ENCODE results near the gene ARNT2. TPM values are rescaled to one million over a fixed set of nuclear protein-coding genes. Genes with fewer than 3 reads are reported as not detected.
"Not testable (repeated sequence)": the region's sequence is repeated elsewhere in the genome, so short reads cannot be mapped to it uniquely, and the experiment has no call there.

ARNT2 gene
- total and polyA plus RNA-seq, 10 of the 15 experiments (the other 5 are each of a cell fraction or from before 2014, with no cell fraction given), result 0.07 to 0.49 (median 0.09) TPM; not detected in 6

- ATAC-seq; FAIRE-seq; H3K79me2 ChIP-seq (ENCODE audit: control insufficient read depth, insufficient read depth, low read length); in situ Hi-C loops (cut with MboI); H3K36me3 ChIP-seq (ENCODE audit: control insufficient read depth in 2 of 2, insufficient read depth in 2 of 2, low read length in 1 of 2); H3K4me3 ChIP-seq; H3K4me1 ChIP-seq (ENCODE audit: control insufficient read depth, insufficient read depth, low read length); H3K27me3 ChIP-seq (replicated peaks in 1 of 2; ENCODE audit: control insufficient read depth in 2 of 2, insufficient read depth in 2 of 2, low read length in 1 of 2); H3K9ac ChIP-seq (ENCODE audit: control insufficient read depth, insufficient read depth, low read length); H2AFZ ChIP-seq (ENCODE audit: control insufficient read depth, low read depth, low read length); BruUV-seq (replicated peaks); RAD21 ChIA-PET (ENCODE audit: unreplicated experiment); H4K20me1 ChIP-seq (ENCODE audit: control insufficient read depth, insufficient read depth); intact Hi-C loops (cut with micrococcal nuclease; ENCODE audit: unreplicated experiment); SMC1A ChIA-PET (ENCODE audit: uncharacterized antibody, unreplicated experiment); H3K27ac ChIP-seq (ENCODE audit: control insufficient read depth, insufficient read depth); CTCF ChIA-PET; H3K4me2 ChIP-seq (ENCODE audit: control insufficient read depth, insufficient read depth); POLR2A ChIA-PET; DNase-seq (ENCODE audit: low read depth, low spot score); H3K9me3 ChIP-seq (replicated peaks; ENCODE audit: control insufficient read depth, insufficient read depth, low read length): not testable (repeated sequence)
- 87% methylated on average over 1 of the region's 1 CpG for WGBS (ENCODE audit: insufficient coverage, insufficient replicate concordance, low lambda C conversion rate, missing lambda C conversion rate)
Measured at GRCh38 chr15:80390942-80391341, 13.2 kb upstream of the ARNT2 start.

GRCh38 chr15:80395616-80396015, 8.6 kb upstream of the ARNT2 start:
- intact Hi-C loops (cut with micrococcal nuclease; ENCODE audit: unreplicated experiment), result no loop called here
- SMC1A ChIA-PET (ENCODE audit: uncharacterized antibody, unreplicated experiment), result no interaction called here
- H3K27ac ChIP-seq (ENCODE audit: control insufficient read depth, insufficient read depth), result no peak overlapping the region

More at GRCh38 chr15:80395616-80396015, 8.6 kb upstream of the ARNT2 start:
- in situ Hi-C loops (cut with MboI), result no loop called here
- no peak overlapping the region for H2AFZ ChIP-seq (ENCODE audit: control insufficient read depth, low read depth, low read length)
- RAD21 ChIA-PET (ENCODE audit: unreplicated experiment), result no interaction called here
- BruUV-seq (replicated peaks), result no TSS peak
- CTCF ChIA-PET, result no interaction called here
- no peaks in the 10 kb centered on the region for H3K9me3 ChIP-seq (replicated peaks; ENCODE audit: control insufficient read depth, insufficient read depth, low read length)
- no peaks in the 10 kb centered on the region for H3K36me3 ChIP-seq (ENCODE audit: control insufficient read depth in 2 of 2, insufficient read depth in 2 of 2, low read length in 1 of 2)
- POLR2A ChIA-PET, result no interaction called here
- H3K4me3 ChIP-seq, result no peak overlapping the region
- no peak for FAIRE-seq
- no peaks in the 10 kb centered on the region for H3K4me1 ChIP-seq (ENCODE audit: control insufficient read depth, insufficient read depth, low read length)
- H3K4me2 ChIP-seq (ENCODE audit: control insufficient read depth, insufficient read depth), result no peak overlapping the region
- H4K20me1 ChIP-seq (ENCODE audit: control insufficient read depth, insufficient read depth), result no peaks in the 10 kb centered on the region
- H3K79me2 ChIP-seq (ENCODE audit: control insufficient read depth, insufficient read depth, low read length), result no peaks in the 10 kb centered on the region
- ATAC-seq, result no peak
- WGBS (ENCODE audit: insufficient coverage, insufficient replicate concordance, low lambda C conversion rate, missing lambda C conversion rate), result 30% methylated on average over 3 of the region's 3 CpGs
- DNase-seq (ENCODE audit: low read depth, low spot score), result no peak
- no peak overlapping the region for H3K9ac ChIP-seq (ENCODE audit: control insufficient read depth, insufficient read depth, low read length)
- 0 out of 4 replicates have a peak, but pooled peaks cover 0 to 2% of the 10 kb centered on the region in 2 experiments for H3K27me3 ChIP-seq (replicated peaks in 1 of 2; ENCODE audit: control insufficient read depth in 2 of 2, insufficient read depth in 2 of 2, low read length in 1 of 2)
- no peak for TF ChIP-seq HCFC1 (IDR thresholded peaks at IDR 0.05; ENCODE audit: low read length)
- no peak for TF ChIP-seq CHD4 (IDR thresholded peaks at IDR 0.05)
- no peak for TF ChIP-seq NRF1 (conservative IDR thresholded peaks at IDR 0.05; ENCODE audit: low read depth, low read length)

Measured in GM12878 (cell line).